Transverse colon (tissue), 4 donors: ENCODE data around the gene LY86. TPM values are rescaled to one million over a fixed set of nuclear protein-coding genes. Genes with fewer than 3 reads are reported as not detected.

Experiments used
- DNase-seq: peaks from one replicate; pipeline ENCODE4 v3.0.0-alpha.2; 2019
- H3K27ac ChIP-seq, 4 donors: fragments of 200-600 bp; sonication (generic); 2 replicates each; pipeline ENCODE4 v1.5.1; 2016 to 2018; ENCODE audit warnings: inconsistent platforms in 4 of 4
- H3K27me3 ChIP-seq: fragments of 200-600 bp; sonication (generic); 2 replicates; pipeline ENCODE4 v1.5.1; 2017; ENCODE audit warnings: inconsistent platforms
- H3K36me3 ChIP-seq, 4 donors: fragments of 200-600 bp; sonication (generic); 2 replicates each; pipeline ENCODE4 v1.5.1; 2017 to 2019; ENCODE audit warnings: inconsistent platforms in 4 of 4
- H3K4me1 ChIP-seq, 4 donors: fragments of 200-600 bp; sonication (generic); 2 replicates each; pipeline ENCODE4 v1.5.1; 2017 to 2020; ENCODE audit warnings: inconsistent platforms in 4 of 4
- H3K4me3 ChIP-seq, 4 donors: fragments of 200-600 bp; sonication (generic); 1 replicate in 1 of 4; 2 replicates in 3 of 4; pipeline versions ENCODE4 v1.5.1 to v1.6.1; 2017 to 2019; ENCODE audit warnings: inconsistent platforms in 4 of 4
- H3K9me3 ChIP-seq, 2 donors: fragments of 200-600 bp; sonication (generic); 2 replicates each; pipeline ENCODE4 v1.5.1; 2017 to 2019; ENCODE audit warnings: inconsistent platforms in 2 of 2
- EP300 ChIP-seq: sonication (generic); formaldehyde crosslinking; IDR thresholded peaks from one replicate; pipeline ENCODE4 v1.6.1; 2017; ENCODE audit warnings: antibody characterized with exemption, low read depth
- POLR2A ChIP-seq: fragments of 450-650 bp; IDR thresholded peaks from one replicate; pipeline ENCODE4 v1.6.1; 2016; ENCODE audit warnings: antibody characterized with exemption, mild to moderate bottlenecking, moderate library complexity
- POLR2AphosphoS5 ChIP-seq, 3 donors: sonication (generic); formaldehyde crosslinking; IDR thresholded peaks; one replicate each; pipeline ENCODE4 v1.6.1; 2016; ENCODE audit warnings: antibody characterized with exemption in 3 of 3
- WGBS, 2 donors: methylation state at CpG; one replicate each; pipeline ENCODE4 v1.1.5; 2018; ENCODE audit warnings: low coverage in 1 of 2; 5-methylcytosine and 5-hydroxymethylcytosine counted together
- in situ Hi-C, 4 donors: fragments of 200-750 bp; cut with MboI; loops; one replicate each; pipeline versions ENCODE4 v1.15.0 to v1.15.1; 2017; ENCODE audit warnings: low sequenced_read_pairs in 3 of 4, low pct_ligation_motif_present in 1 of 4, low pct_unique_long_range_greater_than_20kb in 1 of 4
- intact Hi-C: fragments of 100-400 bp; cut with DNase I; formaldehyde crosslinking; loops from one replicate; pipeline ENCODE4 v1.15.1; 2023; ENCODE audit warnings: low total_unique reads
- total RNA-seq, 4 donors: library from RNA; depleted of rRNA; stranded (reverse); fragments of >200 nt; gene quantifications; one replicate each; pipeline ENCODE4 v1.1.0, GENCODE V29; 2016
- TF ChIP-seq, protein P1 (sequence below), 5 experiments: fragments of 200-600 bp in 3 of 5; fragments of 450-650 bp in 2 of 5; sonication (generic) in 3 of 5; IDR thresholded peaks; 1 replicate in 2 of 5; 2 replicates in 3 of 5; pipeline ENCODE4 v1.5.1; 2016 to 2017; ENCODE audit warnings: antibody characterized with exemption in 5 of 5, inconsistent platforms in 3 of 5, mild to moderate bottlenecking in 2 of 5, moderate library complexity in 1 of 5

The LY86 gene
- total RNA-seq, 4 donors from 2014 or later = 10.0 TPM; not detected in 3

DNA sequence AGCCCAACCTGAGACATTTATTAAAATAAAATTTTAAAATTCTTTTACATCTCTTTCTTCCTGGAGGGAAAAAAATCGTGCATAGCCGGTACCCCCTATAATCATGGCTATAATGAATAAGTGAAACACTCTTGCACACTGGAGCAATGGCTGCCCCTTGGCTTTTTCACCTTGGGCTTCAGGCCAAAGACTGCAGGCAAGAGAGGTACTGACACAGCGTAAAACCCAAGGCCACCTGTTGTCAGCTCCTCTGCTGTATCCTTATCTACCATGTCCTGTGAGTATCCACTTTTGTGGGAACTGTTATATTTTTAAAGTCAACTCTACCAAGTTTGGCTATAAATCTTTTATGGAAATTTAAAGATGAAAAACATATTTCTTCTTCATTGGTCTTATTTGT is 23.0 kb upstream of the LY86 start:
- WGBS, 2 donors = 87 to 98% methylated on average over 3 of the region's 3 CpGs
- Histone ChIP-seq H3K4me3 (no peak overlapping the region), H3K36me3 (no peaks in the 10 kb centered on the region), H3K27me3 (peaks cover 7% of the 10 kb centered on the region), H3K4me1 (no peaks in the 10 kb centered on the region), H3K27ac (no peak overlapping the region), H3K9me3 (no peaks in the 10 kb centered on the region)
- in situ Hi-C loops = loop anchor here in 1 of 4 donors (25.0 kb wide), 1 partner anchor 1428 kb away; no protein-coding TSS in a partner anchor
- DNase-seq = no peak
- TF ChIP-seq EP300 (no peak), POLR2AphosphoS5 (IDR thresholded peaks at IDR 0.05) (no peak)
- intact Hi-C loops = no loop called here

DNA sequence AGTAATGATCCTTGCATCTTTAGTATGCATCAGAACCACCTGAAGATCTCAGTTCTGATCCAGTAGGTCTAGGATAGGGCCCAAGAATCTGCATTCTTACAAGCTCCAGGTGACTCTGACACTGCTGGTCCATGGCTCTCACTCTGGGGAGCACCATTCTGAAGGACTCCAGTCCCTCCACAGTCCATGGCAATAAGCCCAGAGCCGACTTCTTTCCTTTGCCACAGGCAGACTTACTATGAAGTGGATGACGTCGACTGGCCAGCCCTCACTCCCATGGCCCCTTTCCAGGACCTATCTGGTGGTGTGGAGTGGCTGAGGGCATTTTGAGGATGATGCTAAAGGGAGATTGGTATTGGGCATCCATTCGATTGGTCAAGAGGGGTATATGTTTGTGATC is 21.8 kb upstream of the LY86 start:
- Histone ChIP-seq H3K36me3 (no peaks in the 10 kb centered on the region), H3K4me3 (no peak overlapping the region), H3K27me3 (peaks cover 7% of the 10 kb centered on the region), H3K4me1 (no peaks in the 10 kb centered on the region), H3K27ac (no peak overlapping the region), H3K9me3 (no peaks in the 10 kb centered on the region)
- 85 to 100% methylated on average over 1 to 4 of the region's 4 CpGs for WGBS, 2 donors
- no peak for DNase-seq
- TF ChIP-seq POLR2AphosphoS5 (IDR thresholded peaks at IDR 0.05) (no peak), EP300 (no peak), POLR2A (no peak)
- TF ChIP-seq, protein P1, sequence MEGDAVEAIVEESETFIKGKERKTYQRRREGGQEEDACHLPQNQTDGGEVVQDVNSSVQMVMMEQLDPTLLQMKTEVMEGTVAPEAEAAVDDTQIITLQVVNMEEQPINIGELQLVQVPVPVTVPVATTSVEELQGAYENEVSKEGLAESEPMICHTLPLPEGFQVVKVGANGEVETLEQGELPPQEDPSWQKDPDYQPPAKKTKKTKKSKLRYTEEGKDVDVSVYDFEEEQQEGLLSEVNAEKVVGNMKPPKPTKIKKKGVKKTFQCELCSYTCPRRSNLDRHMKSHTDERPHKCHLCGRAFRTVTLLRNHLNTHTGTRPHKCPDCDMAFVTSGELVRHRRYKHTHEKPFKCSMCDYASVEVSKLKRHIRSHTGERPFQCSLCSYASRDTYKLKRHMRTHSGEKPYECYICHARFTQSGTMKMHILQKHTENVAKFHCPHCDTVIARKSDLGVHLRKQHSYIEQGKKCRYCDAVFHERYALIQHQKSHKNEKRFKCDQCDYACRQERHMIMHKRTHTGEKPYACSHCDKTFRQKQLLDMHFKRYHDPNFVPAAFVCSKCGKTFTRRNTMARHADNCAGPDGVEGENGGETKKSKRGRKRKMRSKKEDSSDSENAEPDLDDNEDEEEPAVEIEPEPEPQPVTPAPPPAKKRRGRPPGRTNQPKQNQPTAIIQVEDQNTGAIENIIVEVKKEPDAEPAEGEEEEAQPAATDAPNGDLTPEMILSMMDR (IDR thresholded peaks at IDR 0.05) = no peak
- intact Hi-C loops (no loop called here), in situ Hi-C loops (loop anchor here in 1 of 4 donors (25.0 kb wide), 1 partner anchor 1429 kb away; no protein-coding TSS in a partner anchor)

DNA sequence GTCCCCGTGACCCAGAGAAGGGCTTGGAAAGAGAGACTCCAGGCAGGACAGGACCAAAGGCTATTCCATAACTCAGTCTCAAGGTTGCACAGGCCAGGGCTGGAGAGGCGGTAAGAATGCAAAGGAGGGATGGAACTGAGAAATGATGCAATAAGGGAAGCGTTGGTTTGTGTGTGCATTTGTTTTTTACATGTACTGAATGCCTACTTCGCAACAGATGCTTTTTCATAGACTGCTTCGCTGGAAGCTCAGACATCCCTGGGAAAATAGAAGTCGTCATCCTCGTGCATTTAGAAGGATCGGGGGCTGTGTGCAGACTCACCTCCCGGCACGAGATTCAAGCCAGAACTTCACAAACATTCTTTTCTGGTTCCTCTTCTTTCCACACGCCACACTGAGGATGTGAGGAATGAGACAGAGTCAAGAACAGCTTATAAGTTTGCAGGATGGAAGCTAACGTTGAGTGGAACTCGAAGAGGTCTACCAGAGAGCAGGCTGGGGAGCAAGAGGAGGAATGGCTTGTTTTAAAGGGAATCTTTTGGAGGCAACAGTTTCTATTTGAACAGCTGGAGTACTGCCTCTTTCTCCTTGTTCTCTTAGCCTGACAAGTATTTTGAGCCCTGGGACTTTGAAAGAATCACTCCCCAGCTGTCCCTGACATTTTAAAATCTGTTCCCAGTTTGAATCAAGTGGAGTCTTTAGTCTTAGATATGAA is 19.3 kb upstream of the LY86 start:
- TF ChIP-seq EP300 (no peak), POLR2AphosphoS5 (IDR thresholded peaks at IDR 0.05) (no peak), POLR2A (no peak)
- TF ChIP-seq, protein P1 (IDR thresholded peaks at IDR 0.05) = no peak
- Histone ChIP-seq H3K9me3 (no peaks in the 10 kb centered on the region), H3K4me1 (no peaks in the 10 kb centered on the region), H3K27me3 (peaks cover 18% of the 10 kb centered on the region), H3K27ac (no peak overlapping the region), H3K4me3 (no peak overlapping the region), H3K36me3 (no peaks in the 10 kb centered on the region)
- intact Hi-C loops (no loop called here), in situ Hi-C loops (loop anchor here in 1 of 4 donors (25.0 kb wide), 1 partner anchor 1432 kb away; no protein-coding TSS in a partner anchor)
- 74 to 84% methylated on average over 7 to 13 of the region's 13 CpGs for WGBS, 2 donors
- no peak for DNase-seq

DNA sequence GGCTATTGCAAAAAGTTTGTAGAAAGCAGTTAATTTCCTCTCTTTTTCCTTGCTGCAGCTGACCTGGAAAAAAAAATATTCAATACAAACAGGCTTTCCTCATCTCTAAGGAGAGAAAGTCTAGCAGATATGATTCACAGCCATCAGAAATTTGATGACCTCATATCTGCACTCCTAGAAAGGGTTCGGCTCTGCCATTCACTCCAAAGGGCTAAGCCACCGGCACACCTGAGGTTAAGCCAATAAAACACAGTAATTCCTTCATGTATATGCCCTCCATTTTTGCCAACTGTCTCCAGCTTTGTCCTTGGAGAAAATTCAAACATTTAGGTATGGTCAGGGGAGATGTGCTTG is 18.7 kb upstream of the LY86 start:
- Histone ChIP-seq H3K9me3 (no peaks in the 10 kb centered on the region), H3K36me3 (no peaks in the 10 kb centered on the region), H3K4me3 (no peak overlapping the region), H3K27ac (no peak overlapping the region), H3K4me1 (no peaks in the 10 kb centered on the region), H3K27me3 (peaks cover 18% of the 10 kb centered on the region)
- no peak for TF ChIP-seq POLR2AphosphoS5 (IDR thresholded peaks at IDR 0.05)
- TF ChIP-seq, protein P1 (IDR thresholded peaks at IDR 0.05) = no peak
- no peak for TF ChIP-seq POLR2A
- TF ChIP-seq EP300 = no peak
- intact Hi-C loops (no loop called here), in situ Hi-C loops (loop anchor here in 1 of 4 donors (25.0 kb wide), 1 partner anchor 1432 kb away; no protein-coding TSS in a partner anchor)
- no peak for DNase-seq
- 61 to 71% methylated on average over 2 of the region's 2 CpGs for WGBS, 2 donors
